Testis (tissue), 3 donors: ENCODE measurements around the gene TLCD4. TPM values are rescaled to one million over a fixed set of nuclear protein-coding genes. Genes with fewer than 3 reads are reported as not detected.

Source experiments
- DNase-seq: peaks from one replicate; pipeline ENCODE4 v3.0.0-alpha.2; 2019
- H3K27ac ChIP-seq, 2 donors: fragments of 200-600 bp; sonication (generic); one replicate each; pipeline ENCODE4 v1.5.1; 2019
- H3K27me3 ChIP-seq: fragments of 200-600 bp; sonication (generic); one replicate; pipeline ENCODE4 v1.5.1; 2019
- H3K36me3 ChIP-seq: fragments of 200-600 bp; sonication (generic); one replicate; pipeline ENCODE4 v1.5.1; 2017; ENCODE audit warnings: low read depth; ENCODE audit errors: missing control alignments
- H3K4me1 ChIP-seq: fragments of 200-600 bp; sonication (generic); one replicate; pipeline ENCODE4 v1.5.1; 2019
- H3K4me3 ChIP-seq, 2 donors: fragments of 200-600 bp; sonication (generic); one replicate each; pipeline ENCODE4 v1.5.1; 2017 to 2019
- H3K9me3 ChIP-seq: fragments of 200-600 bp; sonication (generic); one replicate; pipeline ENCODE4 v1.5.1; 2017
- POLR2A ChIP-seq: fragments of 450-650 bp; IDR thresholded peaks from one replicate; pipeline ENCODE4 v1.6.1; 2017; ENCODE audit warnings: antibody characterized with exemption, mild to moderate bottlenecking, moderate library complexity
- WGBS, 2 donors: methylation state at CpG; one replicate each; pipeline ENCODE4 v1.1.5; 2018; 5-methylcytosine and 5-hydroxymethylcytosine counted together
- intact Hi-C: fragments of 100-400 bp; cut with DNase I; formaldehyde crosslinking; loops from one replicate; pipeline ENCODE4 v1.15.1; 2023; ENCODE audit warnings: low total_unique reads
- polyA plus RNA-seq: library from polyadenylated mRNA; stranded (reverse); fragments of 350-450 nt; fragmentation: Illumina TruSeq; extraction: RNeasy Lipid Tissue Mini Kit (QIAGEN cat#74804); gene quantifications from one replicate; pipeline ENCODE4 v1.2.3, GENCODE V29; 2014; ENCODE audit warnings: low read depth, low replicate concordance; ENCODE audit not compliant: insufficient read depth
- total RNA-seq, 2 donors: library from RNA; depleted of rRNA; stranded (reverse); fragments of >200 nt; gene quantifications; one replicate each; pipeline ENCODE4 v1.2.3, GENCODE V29; 2016
- TF ChIP-seq, protein P1 (sequence below), 3 experiments: fragments of 450-650 bp in 2 of 3; fragments of 200-600 bp in 1 of 3; sonication (generic) in 1 of 3; IDR thresholded peaks; one replicate each; pipeline ENCODE4 v1.5.1; 2016 to 2019; ENCODE audit warnings: antibody characterized with exemption in 3 of 3, mild to moderate bottlenecking in 2 of 3, moderate library complexity in 1 of 3

The TLCD4 gene
- total and polyA plus RNA-seq, 3 donors from 2014 or later: 7.2 to 25.2 (median 8.3) TPM

DNA sequence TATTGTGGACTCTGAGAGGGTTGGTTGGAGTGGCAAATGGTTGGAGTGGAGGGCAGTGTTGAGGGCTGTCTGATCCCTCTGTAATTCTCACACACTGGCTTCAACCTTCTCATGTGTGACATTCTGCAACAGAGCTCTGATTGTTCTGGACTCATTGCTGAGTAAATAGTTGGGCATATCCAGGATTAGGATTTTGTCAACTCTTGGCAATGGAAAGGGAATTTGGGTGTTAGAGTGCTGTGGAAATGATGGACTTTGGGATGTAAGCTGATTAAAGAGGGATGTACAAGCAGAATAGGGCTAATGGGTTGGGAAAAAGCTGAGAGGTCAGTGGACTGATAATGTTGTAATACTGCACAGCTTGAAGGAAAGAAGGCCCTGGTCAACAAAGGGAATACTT lies 16.5 kb downstream of the TLCD4 start:
- Histone ChIP-seq H3K36me3 (no peaks in the 10 kb centered on the region), H3K4me3 (no peak overlapping the region), H3K27ac (no peak overlapping the region), H3K4me1 (no peaks in the 10 kb centered on the region), H3K9me3 (no peaks in the 10 kb centered on the region), H3K27me3 (no peaks in the 10 kb centered on the region)
- TF ChIP-seq, protein P1, sequence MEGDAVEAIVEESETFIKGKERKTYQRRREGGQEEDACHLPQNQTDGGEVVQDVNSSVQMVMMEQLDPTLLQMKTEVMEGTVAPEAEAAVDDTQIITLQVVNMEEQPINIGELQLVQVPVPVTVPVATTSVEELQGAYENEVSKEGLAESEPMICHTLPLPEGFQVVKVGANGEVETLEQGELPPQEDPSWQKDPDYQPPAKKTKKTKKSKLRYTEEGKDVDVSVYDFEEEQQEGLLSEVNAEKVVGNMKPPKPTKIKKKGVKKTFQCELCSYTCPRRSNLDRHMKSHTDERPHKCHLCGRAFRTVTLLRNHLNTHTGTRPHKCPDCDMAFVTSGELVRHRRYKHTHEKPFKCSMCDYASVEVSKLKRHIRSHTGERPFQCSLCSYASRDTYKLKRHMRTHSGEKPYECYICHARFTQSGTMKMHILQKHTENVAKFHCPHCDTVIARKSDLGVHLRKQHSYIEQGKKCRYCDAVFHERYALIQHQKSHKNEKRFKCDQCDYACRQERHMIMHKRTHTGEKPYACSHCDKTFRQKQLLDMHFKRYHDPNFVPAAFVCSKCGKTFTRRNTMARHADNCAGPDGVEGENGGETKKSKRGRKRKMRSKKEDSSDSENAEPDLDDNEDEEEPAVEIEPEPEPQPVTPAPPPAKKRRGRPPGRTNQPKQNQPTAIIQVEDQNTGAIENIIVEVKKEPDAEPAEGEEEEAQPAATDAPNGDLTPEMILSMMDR (IDR thresholded peaks at IDR 0.05): no peak
- no peak for TF ChIP-seq POLR2A
- DNase-seq: no peak
- intact Hi-C loops: no loop called here

DNA sequence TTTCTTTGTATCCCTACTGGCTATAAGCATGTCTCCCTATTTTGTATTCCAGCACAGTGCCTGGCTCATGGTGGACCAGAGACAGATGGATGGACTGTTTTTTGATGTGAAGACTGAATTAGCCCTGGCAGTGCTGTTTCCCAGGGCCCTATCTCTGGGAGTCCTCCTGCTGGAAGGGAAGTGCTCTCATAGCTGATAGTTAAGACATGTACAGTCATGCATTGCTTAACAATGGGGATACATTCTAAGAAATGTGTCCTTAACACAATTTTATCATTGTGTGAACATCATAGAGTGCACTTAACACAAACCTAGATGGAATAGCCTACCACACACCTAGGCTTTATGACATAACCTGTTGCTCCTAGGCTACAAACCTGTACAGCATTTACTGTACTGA lies 21.1 kb downstream of the TLCD4 start:
- Histone ChIP-seq H3K4me3 (no peak overlapping the region), H3K27me3 (no peaks in the 10 kb centered on the region), H3K9me3 (no peaks in the 10 kb centered on the region), H3K27ac (no peak overlapping the region), H3K4me1 (no peaks in the 10 kb centered on the region), H3K36me3 (no peaks in the 10 kb centered on the region)
- intact Hi-C loops: no loop called here
- TF ChIP-seq, protein P1 (IDR thresholded peaks at IDR 0.05): no peak
- no peak for TF ChIP-seq POLR2A
- DNase-seq: no peak

DNA sequence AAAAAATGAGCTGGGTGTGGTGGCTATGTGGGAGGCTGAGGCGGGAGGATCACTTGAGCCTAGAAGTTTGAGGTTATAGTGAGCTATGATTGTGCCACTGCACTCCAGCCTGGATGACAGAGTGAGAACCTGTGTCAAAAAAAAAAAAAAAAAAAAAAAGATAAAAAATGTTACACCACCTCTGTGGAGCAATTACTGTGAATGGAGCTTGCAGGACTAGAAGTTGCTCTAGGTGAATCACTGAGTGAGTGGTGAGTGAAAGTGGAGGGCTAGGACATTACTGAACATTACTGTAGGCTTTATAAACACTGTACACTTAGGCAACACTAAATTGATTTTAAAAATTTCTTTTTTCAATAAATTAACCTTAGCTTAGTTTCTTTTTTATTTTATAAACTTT lies 21.9 kb downstream of the TLCD4 start:
- no peak for DNase-seq
- no peak overlapping the region for H3K4me3 ChIP-seq
- no peaks in the 10 kb centered on the region for H3K27me3 ChIP-seq
- no peaks in the 10 kb centered on the region for H3K9me3 ChIP-seq
- H3K36me3 ChIP-seq: no peaks in the 10 kb centered on the region
- H3K4me1 ChIP-seq: no peaks in the 10 kb centered on the region
- H3K27ac ChIP-seq: no peak overlapping the region
- intact Hi-C loops: no loop called here
- WGBS, 2 donors: 96 to 100% methylated on average over 1 of the region's 1 CpG
- TF ChIP-seq, protein P1 (IDR thresholded peaks at IDR 0.05): no peak
- no peak for TF ChIP-seq POLR2A

DNA sequence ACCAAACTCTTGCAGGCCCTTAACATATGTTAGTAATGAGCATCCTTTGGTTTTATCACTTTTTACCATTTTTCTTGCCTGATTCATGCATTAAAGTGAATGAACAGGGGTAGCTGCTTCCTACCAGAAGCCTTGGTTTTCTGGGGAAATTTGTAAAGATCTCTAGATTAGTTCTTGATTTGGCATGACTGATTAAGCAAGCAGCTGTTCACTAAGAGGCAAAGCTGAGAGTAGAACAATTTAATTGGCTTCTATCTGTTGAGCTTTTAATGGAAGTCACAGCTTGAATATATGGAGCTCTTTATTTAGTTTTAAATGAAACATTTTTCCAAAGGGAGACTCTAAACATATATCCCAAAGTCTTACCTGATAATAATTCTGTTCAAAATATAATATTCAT lies 23.6 kb downstream of the TLCD4 start:
- Histone ChIP-seq H3K9me3 (no peaks in the 10 kb centered on the region), H3K4me3 (no peak overlapping the region), H3K36me3 (no peaks in the 10 kb centered on the region), H3K4me1 (no peaks in the 10 kb centered on the region), H3K27ac (no peak overlapping the region), H3K27me3 (no peaks in the 10 kb centered on the region)
- intact Hi-C loops: no loop called here
- DNase-seq: no peak
- TF ChIP-seq, protein P1 (IDR thresholded peaks at IDR 0.05): no peak
- no peak for TF ChIP-seq POLR2A

DNA sequence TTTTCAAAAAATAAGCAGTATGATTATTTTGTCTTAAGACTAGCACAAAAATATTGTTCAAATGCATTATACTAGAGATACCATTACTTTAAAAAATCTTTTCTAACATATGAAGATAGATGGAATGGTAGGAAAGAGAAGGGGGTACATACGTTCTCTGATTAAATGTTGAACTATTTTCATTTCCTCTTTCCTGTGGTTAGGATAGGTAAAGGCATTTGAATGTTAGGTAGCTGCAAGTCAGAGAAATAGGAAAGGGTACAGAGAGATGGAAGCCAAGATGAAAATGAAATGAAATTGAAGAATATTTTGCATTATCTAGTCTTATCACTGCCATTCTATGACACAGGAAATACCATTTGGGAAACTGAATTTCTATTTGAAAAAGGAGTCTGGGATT lies 28.3 kb downstream of the TLCD4 start:
- Histone ChIP-seq H3K4me1 (no peaks in the 10 kb centered on the region), H3K27ac (no peak overlapping the region), H3K27me3 (no peaks in the 10 kb centered on the region), H3K36me3 (no peaks in the 10 kb centered on the region), H3K9me3 (no peaks in the 10 kb centered on the region), H3K4me3 (no peak overlapping the region)
- intact Hi-C loops: no loop called here
- 82 to 89% methylated on average over 1 of the region's 1 CpG for WGBS, 2 donors
- DNase-seq: no peak
- no peak for TF ChIP-seq POLR2A
- TF ChIP-seq, protein P1 (IDR thresholded peaks at IDR 0.05): no peak
